Esophagus squamous epithelium (tissue), 4 donors: Measurements from ENCODE around the gene ZNF12.

Source experiments
- POLR2A ChIP-seq, 4 donors: fragments of 450-650 bp; IDR thresholded peaks; one replicate each; pipeline ENCODE4 v1.6.1; 2017; ENCODE audit warnings: antibody characterized with exemption in 4 of 4, mild to moderate bottlenecking in 4 of 4, moderate library complexity in 3 of 4
- TF ChIP-seq, protein P1 (sequence below), 6 experiments: fragments of 450-650 bp in 4 of 6; fragments of 200-600 bp in 2 of 6; sonication (generic) in 2 of 6; IDR thresholded peaks; one replicate each; pipeline ENCODE4 v1.5.1; 2016 to 2019; ENCODE audit warnings: antibody characterized with exemption in 6 of 6, mild to moderate bottlenecking in 4 of 6, moderate library complexity in 4 of 6

DNA sequence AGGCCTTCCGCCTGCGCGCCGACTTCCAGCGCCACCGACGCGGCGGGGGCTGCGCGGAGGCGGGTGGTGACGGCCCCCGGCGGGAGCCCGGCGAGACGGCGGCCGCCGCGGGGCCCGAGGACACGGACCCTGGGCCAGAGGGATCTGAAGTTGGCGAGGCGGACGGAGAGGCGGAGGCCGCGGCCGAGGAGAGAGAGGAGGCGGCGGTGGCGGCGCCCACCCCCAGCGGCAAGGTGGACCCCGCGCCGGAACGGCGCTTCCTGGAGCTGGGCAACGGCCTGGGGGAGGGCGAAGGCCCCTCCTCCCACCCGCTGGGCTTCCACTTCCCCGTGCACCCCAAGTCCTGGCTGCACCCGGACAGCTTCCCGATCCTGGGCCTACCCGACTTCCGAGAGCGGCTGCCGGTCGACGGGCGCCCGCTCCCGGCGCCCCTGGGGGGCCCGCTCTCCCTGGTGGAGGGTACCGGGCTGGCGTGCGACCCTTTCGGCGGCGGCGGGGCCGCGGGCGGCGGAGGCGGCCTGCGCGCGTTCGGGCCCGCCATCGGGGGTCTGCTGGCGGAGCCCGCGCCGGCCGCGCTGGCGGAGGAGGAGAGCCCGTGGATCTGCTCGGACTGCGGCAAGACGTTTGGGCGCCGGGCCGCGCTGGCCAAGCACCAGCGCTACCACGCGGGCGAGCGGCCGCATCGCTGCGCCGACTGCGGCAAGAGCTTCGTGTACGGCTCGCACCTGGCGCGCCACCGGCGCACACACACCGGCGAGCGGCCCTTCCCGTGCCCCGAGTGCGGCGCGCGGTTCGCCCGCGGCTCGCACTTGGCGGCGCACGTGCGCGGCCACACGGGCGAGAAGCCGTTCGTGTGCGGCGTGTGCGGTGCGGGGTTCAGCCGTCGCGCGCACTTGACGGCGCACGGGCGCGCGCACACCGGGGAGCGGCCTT lies 53.4 kb downstream of the ZNF12 start:
- TF ChIP-seq, protein P1, sequence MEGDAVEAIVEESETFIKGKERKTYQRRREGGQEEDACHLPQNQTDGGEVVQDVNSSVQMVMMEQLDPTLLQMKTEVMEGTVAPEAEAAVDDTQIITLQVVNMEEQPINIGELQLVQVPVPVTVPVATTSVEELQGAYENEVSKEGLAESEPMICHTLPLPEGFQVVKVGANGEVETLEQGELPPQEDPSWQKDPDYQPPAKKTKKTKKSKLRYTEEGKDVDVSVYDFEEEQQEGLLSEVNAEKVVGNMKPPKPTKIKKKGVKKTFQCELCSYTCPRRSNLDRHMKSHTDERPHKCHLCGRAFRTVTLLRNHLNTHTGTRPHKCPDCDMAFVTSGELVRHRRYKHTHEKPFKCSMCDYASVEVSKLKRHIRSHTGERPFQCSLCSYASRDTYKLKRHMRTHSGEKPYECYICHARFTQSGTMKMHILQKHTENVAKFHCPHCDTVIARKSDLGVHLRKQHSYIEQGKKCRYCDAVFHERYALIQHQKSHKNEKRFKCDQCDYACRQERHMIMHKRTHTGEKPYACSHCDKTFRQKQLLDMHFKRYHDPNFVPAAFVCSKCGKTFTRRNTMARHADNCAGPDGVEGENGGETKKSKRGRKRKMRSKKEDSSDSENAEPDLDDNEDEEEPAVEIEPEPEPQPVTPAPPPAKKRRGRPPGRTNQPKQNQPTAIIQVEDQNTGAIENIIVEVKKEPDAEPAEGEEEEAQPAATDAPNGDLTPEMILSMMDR (IDR thresholded peaks at IDR 0.05), result no peak
- TF ChIP-seq POLR2A (IDR thresholded peaks at IDR 0.05), result no peak
